NCI-H146 treated with DMSO at 0.1 percent for 48 hours (cell line): ENCODE measurements around the gene MAP2.

Experiments used
- DNase-seq: peaks from one replicate; lab custom pipeline; 2025; ENCODE audit not compliant: unreplicated experiment; lab: John Stamatoyannopoulos, UW

Gene MAP2

GRCh38 chr2:209694748-209695147 is 270.9 kb downstream of the MAP2 start:
- DNase-seq = no peak

DNA sequence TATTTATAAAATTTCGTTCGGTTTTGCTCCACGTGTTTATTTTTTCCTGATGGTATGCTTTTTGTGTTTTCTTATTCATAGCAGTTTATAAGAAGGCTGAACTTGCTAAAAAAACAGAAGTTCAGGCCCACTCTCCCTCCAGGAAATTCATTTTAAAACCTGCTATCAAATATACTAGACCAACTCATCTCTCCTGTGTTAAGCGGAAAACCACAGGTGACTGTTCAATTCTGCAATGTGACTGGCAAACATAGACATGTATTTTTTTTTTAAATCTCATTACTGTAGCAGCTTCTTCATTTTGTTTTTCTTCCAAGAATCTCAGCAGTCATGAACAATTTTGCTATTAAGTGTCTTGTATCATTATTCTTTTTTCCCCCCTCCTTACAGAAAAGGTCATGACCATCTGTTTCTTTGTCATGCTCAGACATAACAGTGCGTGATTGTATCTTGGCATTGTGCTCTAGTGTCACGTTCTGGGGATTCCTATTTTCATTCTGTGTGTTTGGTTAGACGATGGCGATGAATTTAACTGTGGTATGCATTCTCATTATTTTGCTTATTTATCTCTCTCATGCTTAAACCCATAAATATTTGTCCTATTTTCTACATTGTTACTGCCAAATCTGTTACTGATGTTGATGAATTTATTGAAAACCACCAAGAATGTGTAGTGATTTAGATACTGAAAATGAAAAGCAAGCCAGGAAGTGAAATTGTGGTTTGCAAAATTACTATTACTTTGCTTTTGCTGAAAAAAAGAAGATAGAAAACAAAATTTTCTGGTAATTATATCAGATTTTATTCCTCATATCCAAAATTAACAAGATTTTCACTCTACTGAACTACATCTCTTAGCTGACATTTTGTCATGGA is 273.2 kb downstream of the MAP2 start:
- no peak for DNase-seq

GRCh38 chr2:209702775-209703174 is 278.9 kb downstream of the MAP2 start:
- no peak for DNase-seq

- no peak for DNase-seq
Observed at GRCh38 chr2:209713219-209713618, 289.4 kb downstream of the MAP2 start.

GRCh38 chr2:209719034-209719433 is 295.2 kb downstream of the MAP2 start:
- DNase-seq = no peak

- no peak for DNase-seq
Observed at GRCh38 chr2:209721497-209721896, 297.6 kb downstream of the MAP2 start.

DNA sequence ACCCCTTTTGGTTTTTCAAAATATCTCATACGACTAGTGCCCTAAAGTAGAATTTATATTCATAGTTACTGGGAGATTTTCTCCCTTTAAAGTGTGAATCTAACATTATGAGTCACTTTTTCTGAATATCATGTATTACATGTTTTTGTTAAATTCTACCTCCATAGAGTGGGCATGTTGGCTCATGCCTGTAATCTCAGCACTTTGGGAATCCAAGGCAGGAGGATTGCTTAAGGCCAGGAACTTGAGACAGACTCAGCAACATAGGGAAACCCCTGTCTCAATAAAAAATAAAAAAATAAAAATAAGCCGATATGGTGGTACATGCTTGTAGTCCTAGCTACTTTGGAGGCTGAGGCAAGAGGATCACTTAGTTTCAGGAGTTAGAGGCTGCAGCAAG is 302.5 kb downstream of the MAP2 start:
- no peak for DNase-seq

DNA sequence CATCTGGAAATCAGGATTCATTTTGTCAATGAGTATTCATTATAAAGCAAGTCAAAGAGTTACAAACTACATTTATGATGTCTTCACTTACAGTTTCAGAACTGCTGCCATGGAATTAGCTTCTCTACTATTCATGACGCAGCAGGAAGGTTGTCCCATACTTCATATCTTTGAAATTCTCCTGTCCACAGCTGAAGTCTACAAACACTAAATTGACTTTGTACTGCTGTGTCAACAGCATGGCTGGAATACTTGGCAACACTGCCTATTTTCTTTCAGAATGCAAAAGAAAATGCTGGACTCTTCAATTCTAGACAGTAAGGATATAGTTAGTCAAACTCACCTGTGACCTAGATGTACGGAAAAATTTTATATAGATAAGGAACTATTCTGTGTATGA is 303.2 kb downstream of the MAP2 start:
- no peak for DNase-seq

DNA sequence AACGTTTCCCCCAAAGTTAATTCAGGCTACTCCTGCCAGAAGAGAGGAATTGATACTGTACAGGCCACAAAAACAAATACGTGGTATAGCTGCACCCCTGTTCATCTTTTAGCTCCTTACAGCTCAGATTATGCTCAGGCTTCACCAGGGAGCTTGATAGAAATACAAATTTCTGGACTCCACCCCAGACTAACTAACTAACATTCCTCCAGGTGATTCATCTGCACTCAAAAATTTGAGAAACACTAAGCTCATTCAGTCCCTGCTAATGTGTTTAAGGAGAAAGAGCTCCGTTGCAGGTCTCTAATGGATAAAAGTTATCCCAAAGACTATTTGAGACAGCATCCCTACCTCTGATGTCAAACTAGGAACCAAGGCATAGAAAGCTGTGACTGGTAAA is 311.0 kb downstream of the MAP2 start:
- no peak for DNase-seq

- no peak for DNase-seq
Observed at GRCh38 chr2:209741953-209742352, 318.1 kb downstream of the MAP2 start.

- DNase-seq = no peak
Observed at GRCh38 chr2:209753020-209753419, 329.2 kb downstream of the MAP2 start.

DNA sequence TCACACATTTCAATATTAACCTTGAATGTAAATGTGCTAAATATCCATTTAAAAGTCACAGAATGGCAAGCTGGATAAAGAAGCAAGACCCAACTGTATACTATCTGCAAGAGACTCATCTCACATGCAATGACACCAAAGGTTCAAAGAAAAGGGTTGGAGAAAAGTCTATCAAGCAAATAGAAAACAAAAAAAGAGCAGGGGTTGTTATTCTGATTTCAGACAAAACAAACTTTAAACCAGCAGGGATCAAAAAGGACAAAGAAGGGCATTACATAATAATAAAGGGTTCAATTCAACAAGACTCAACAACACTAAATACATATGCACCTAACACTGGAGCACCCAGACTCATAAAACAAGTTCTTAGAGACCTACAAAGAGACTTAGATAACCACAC is 333.3 kb downstream of the MAP2 start:
- no peak for DNase-seq

DNA sequence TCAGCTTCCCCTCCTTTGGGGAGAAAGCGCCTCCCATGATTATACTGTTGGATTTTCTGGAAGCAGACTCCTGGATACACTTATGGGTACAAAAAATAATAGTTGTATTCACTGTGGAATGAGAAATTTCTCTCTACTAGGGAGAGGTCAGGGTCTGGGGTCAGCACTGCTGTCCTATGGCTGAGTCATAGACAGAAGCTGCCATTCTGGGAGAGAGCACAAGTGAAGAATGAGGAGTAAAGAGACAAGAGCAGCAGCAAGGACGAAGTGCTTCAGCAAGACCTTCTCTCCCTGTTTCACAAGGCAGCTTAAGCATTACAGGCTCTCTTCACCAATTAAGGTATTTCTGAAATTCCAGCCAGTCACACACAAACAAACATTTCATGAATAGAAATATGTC is 337.7 kb downstream of the MAP2 start:
- DNase-seq = no peak

- no peak for DNase-seq
Observed at GRCh38 chr2:209762563-209762962, 338.7 kb downstream of the MAP2 start.

DNA sequence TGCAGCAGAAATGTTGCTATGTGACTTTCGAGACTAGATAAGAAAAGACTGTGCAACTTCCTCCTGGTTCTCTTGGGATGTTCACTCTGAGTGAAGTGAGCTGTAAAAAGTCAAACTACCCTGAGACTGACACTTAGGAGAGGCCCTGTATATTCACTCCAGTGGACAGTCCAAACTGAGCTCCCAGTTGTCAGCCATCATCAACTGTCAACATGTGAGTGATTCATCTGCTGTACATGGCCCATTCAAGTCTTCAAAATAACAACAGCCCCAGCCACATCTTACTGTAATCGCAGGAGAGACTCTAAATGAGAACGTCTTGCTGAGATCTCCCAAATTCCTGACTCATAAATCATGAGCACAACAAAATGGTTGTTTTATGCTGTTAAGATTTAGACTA is 339.3 kb downstream of the MAP2 start:
- no peak for DNase-seq

GRCh38 chr2:209766613-209767012 is 342.8 kb downstream of the MAP2 start:
- no peak for DNase-seq

- DNase-seq = no peak
Observed at GRCh38 chr2:209767316-209767715, 343.5 kb downstream of the MAP2 start.

DNA sequence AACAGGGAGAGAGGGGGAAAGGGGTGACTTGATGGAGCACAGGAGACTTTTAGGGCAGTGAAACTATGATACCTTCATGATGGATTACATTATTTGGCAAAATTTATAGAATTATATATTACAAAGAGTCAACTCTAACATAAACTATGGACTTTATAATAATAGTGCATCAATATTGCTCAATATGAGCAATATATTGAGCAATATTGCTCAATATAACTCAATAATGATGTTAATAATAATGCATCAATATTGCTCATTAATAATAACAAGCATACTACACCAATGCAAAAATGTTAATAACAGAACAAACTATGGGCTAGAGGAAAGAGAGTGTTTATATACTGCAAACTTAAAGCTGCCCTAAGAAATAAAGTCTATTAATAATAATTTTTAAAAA is 344.7 kb downstream of the MAP2 start:
- no peak for DNase-seq

DNA sequence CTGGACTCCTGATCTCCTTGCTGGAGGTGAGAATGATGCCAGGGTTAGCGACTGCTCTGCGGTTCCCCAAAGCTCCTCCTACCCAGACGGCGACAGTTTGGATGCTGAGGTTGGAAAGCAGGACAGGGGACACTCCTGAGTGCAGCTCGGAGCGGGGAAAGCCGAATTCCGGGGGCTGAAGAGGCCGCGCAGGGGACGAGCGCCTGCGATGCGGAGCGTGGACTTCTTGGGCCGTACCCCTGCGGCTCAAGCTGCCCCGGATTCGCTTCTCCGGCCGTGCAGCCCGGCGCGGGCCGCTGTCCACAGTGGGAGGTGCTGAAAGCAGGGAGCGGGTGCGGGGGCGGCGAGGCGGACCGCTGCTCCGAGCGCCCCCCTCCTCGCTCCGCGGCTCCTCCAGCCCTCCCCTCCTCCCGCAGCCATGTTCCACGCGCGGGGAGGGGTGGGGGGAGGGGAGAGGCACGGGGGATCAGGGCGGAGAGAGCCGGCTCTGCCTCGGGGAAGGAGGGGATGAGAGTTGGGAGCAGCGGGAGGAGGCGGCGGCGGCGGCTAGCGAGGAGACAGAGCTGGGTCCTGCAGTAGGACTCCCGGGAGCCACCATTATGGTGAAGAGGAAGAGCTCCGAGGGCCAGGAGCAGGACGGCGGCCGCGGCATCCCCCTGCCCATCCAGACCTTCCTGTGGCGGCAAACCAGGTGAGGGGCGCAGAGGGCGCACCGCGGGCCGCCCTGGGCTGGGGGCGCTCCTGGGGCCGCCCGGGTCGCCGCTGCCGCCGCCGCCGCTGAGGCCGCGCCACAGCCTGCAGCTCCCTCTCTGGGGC is 347.8 kb downstream of the MAP2 start, which contains the start of gene UNC80:
Gene UNC80 (plus strand): TSS at position 359 of the 816 bp plus-strand sequence. CDS start 241 bp downstream, at position 600.
- DNase-seq = peak; percentile 27

- DNase-seq = peak; percentile 71
Observed at GRCh38 chr2:209772290-209772685, 348.4 kb downstream of the MAP2 start.

GRCh38 chr2:209773377-209773776 is 349.5 kb downstream of the MAP2 start:
- DNase-seq = peak; percentile 69
